ENCODE results near the gene PLLP.

DNA sequence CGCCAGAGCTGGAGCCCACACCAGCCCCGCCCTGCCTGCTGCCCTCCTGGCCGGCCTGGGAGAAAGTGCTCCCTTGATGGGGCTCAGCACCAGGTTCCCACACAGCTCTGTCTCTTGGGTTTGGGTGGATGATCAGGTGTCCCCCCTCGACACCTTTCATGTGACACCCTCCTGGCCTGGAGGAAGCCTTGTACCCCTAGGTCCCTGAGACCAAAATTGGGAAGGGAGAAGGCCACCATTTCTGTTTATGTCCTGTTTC, 19.4 kb upstream of the PLLP start:
- TF ChIP-seq CTCF (IDR thresholded peaks at IDR 0.05) (no peak), POLR2AphosphoS5 (IDR thresholded peaks at IDR 0.05) (no peak), POLR2A (IDR thresholded peaks at IDR 0.05) (no peak)
